HepG2 (cell line): ENCODE results near the gene RPS6KA2.

Source experiments
- EZH2 ChIP-seq: conservative IDR thresholded peaks from 2 replicates; pipeline ENCODE4 v1.6.1; 2012; ENCODE audit warnings: mild to moderate bottlenecking, low read depth, low read length, moderate library complexity
- HIVEP1 ChIP-seq: sonication (generic); formaldehyde crosslinking; IDR thresholded peaks from 2 replicates; pipeline ENCODE4 v1.4.0; 2020; ENCODE audit warnings: mild to moderate bottlenecking, missing genetic modification reagents
- PLSCR1 ChIP-seq: sonication (generic); formaldehyde crosslinking; IDR thresholded peaks from 2 replicates; pipeline ENCODE4 v1.5.0; 2020; ENCODE audit warnings: missing genetic modification reagents, mild to moderate bottlenecking, borderline replicate concordance
- ZNF512 ChIP-seq: sonication (generic); formaldehyde crosslinking; IDR thresholded peaks from 2 replicates; pipeline ENCODE4 v1.4.0; 2020; ENCODE audit warnings: mild to moderate bottlenecking, missing genetic modification reagents
- TF ChIP-seq, protein P1 (sequence below): sonication (generic); formaldehyde crosslinking; IDR thresholded peaks from 2 replicates; pipeline ENCODE4 v1.5.0; 2020; ENCODE audit warnings: mild to moderate bottlenecking, missing genetic modification reagents, moderate library complexity

- TF ChIP-seq, protein P1, sequence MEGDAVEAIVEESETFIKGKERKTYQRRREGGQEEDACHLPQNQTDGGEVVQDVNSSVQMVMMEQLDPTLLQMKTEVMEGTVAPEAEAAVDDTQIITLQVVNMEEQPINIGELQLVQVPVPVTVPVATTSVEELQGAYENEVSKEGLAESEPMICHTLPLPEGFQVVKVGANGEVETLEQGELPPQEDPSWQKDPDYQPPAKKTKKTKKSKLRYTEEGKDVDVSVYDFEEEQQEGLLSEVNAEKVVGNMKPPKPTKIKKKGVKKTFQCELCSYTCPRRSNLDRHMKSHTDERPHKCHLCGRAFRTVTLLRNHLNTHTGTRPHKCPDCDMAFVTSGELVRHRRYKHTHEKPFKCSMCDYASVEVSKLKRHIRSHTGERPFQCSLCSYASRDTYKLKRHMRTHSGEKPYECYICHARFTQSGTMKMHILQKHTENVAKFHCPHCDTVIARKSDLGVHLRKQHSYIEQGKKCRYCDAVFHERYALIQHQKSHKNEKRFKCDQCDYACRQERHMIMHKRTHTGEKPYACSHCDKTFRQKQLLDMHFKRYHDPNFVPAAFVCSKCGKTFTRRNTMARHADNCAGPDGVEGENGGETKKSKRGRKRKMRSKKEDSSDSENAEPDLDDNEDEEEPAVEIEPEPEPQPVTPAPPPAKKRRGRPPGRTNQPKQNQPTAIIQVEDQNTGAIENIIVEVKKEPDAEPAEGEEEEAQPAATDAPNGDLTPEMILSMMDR, result no peak
- TF ChIP-seq ZNF512 (CRISPR knock-in tag) (no peak), EZH2 (no peak), PLSCR1 (CRISPR knock-in tag) (no peak), HIVEP1 (CRISPR knock-in tag) (no peak)
Measured at GRCh38 chr6:166379103-166379586, 247.9 kb downstream of the RPS6KA2 start.
